AG08396 (cell line): ENCODE results near the gene PPP2CA.

Experiments
- DNase-seq: peaks from one replicate; pipeline ENCODE4 v3.0.0; 2012; ENCODE audit warnings: low spot score, mixed read lengths

PPP2CA gene

DNA sequence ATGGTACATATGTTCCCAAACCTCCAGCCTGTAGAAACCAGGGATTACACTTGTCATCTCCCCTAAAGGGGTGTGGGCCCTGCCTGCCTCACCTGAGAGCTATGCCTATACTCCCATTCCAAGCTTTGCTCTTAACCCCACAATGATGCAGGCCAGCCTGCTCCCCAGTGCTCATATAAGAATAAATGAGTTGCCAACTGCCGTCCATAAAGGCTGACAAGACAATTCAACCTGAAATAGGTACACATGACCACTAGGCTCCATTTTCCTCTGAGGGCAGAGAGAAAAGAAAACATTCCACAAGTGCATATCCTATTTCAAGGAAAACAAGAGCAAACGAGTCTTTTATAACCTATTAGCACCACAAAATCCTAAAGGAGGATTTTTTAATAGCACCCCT, 77.6 kb downstream of the PPP2CA start:
- no peak for DNase-seq

DNA sequence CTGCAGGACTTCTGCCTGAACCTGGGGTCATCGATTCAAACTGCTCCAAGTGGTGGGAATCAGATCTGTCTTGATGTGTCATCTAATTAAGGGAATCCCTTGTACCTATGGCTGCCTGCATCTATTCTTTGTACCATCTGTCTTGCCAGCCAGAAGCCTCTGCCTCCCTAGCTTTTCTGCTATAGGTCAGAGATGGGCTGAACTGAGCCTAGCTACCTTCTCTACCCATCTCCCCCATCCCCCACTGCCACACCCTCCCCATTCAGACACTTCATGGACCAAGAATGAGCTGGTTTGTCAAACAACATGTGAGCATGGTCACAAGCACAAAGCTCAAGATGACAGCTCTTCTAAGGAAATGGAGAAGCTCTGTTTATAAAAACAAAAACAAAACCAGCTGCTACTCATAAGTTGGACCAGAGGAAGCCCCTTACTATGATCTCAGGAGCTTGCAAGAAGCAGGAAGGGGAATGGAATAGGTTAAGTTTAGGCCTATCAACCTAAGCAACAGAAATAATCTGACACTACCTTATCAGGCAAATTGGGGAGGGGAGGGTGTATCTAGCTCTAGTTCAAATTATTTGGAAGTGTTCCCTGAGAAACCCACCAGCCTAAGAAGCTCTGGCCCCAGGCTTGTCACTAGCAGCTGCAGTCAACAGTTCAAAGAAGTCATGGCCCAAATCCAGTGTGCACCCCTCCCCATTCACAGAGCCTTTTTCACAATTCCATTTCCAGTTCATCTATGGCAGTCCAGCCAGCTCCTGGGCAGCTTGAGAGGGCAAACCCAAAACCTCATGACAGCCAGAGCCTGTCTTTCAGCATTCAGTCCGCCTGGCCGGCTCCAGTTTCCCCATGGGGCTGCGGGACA, 79.0 kb downstream of the PPP2CA start:
- no peak for DNase-seq

DNA sequence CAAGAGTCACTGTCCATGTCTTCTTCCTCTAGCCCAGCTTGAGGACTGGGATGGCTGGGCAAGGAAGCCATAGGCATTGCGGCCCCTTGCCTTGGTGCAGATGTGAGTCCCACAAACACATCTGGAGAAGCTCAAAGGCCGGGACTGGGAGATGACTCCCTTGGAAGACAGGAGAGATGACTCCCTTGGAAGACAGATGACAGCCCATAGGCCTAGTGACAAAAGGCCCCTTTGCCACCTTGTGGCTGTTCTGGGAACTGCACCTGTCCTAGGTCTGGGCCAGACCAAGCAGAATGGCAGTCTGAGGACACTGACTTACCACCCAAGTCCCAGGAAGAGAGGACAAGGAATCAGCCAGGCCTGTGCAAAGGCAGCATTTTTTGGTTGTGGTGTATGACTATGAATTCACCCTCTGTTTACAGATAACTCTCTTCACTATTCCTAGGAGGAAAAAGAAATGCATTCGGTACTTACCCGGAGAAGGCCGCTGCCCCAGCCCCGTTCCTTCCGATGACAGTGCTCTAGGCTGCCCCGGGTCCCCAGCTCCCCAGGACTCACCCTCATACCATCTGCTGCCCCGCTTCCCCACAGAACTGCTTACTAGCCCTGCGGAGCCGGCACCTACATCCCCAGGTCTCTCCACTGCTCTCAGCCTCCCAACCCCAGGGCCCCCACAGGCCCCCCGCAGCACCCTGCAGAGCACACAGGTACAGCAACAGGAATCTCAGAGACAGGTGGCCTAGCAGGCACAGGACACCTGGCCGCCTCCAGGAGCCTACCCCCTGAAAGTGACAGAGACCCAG, 79.9 kb downstream of the PPP2CA start:
- DNase-seq = peak; percentile 60

DNA sequence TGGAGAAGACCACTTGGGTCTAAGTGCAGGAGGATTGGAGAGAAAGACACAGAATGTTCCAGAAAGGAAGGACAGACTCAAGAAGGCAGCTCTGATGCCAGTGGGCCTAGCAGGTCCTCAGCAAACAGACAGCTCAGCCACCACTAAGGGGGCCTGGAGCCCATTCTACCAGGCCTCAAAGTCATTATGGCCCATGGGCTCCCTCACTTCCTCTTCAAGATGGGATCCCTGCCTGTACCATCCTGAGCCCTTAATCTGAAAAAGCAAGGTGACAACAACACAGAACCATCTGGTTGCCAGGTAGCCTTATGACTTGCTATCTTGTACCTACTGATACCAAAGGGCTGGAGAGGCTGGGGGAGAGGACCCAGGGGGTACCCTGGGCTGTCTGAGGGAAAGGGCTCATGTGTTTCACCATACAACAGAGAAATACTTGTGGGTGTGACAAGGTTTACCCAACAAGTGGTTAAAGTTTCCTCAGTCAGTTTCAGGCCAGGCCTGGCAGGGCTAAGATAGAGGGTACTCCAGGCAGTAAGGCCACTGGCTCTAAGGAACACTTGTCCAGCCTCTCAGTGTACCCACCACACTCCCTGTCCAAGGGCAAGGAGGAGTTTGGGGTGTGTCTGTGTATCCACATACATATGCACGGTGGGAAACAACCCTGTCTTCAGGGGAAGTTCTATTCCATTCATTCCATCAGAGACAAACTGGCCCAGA, 80.7 kb downstream of the PPP2CA start:
- no peak for DNase-seq
